ENCODE data around the gene TMPRSS9.

GRCh38 chr19:2345794-2346663, 14.0 kb upstream of the TMPRSS9 start:
- TF ChIP-seq CTCF (IDR thresholded peaks at IDR 0.05) = no peak
- no peak for TF ChIP-seq POLR2AphosphoS5 (IDR thresholded peaks at IDR 0.05; ENCODE audit: low read depth, low read length)
- TF ChIP-seq TCF7L2 (IDR thresholded peaks at IDR 0.05; ENCODE audit: low read depth, low read length) = no peak
- no peak for TF ChIP-seq SIN3A (IDR thresholded peaks at IDR 0.05; ENCODE audit: borderline replicate concordance, insufficient read depth, low read depth, low read length)
